OCI-LY7 (cell line): ENCODE results near the gene IDH3B. TPM values are rescaled to one million over a fixed set of nuclear protein-coding genes. Genes with fewer than 3 reads are reported as not detected.
A peak's percentile ranks its signal among the peaks of the same experiment; 100 is the strongest.

Source experiments
- BruUV-seq: library from RNA; stranded (reverse); fragments of 400-500 nt; replicated peaks from 2 replicates; lab custom pipeline; 2021; lab: Mats Ljungman, UMichigan
- CTCF ChIA-PET: fragments of 300-600 bp; sonication (Branson Sonifier 250); formaldehyde crosslinking; loops from one replicate; lab custom pipeline; 2022; ENCODE audit warnings: antibody characterized with exemption; ENCODE audit not compliant: unreplicated experiment; lab: Charles Lee
- POLR2A ChIA-PET: fragments of 300-600 bp; sonication (Branson Sonifier 250); formaldehyde crosslinking; loops from one replicate; lab custom pipeline; 2022; ENCODE audit warnings: antibody characterized with exemption; lab: Charles Lee
- DNase-seq: peaks from one replicate; pipeline ENCODE4 v3.0.0-alpha.2; 2015; ENCODE audit warnings: low spot score
- H2AFZ ChIP-seq: fragments of 200-600 bp; sonication (generic), shearing (Covaris generic); 2 replicates; pipeline ENCODE4 v1.6.1; 2014; ENCODE audit warnings: mild to moderate bottlenecking, antibody characterized with exemption, low read length, moderate library complexity
- H3K27ac ChIP-seq: fragments of 200-600 bp; sonication (generic); 2 replicates; pipeline ENCODE4 v1.5.1; 2014; ENCODE audit warnings: mixed run types, low read depth, mild to moderate bottlenecking, moderate library complexity, low read length, inconsistent platforms; ENCODE audit not compliant: poor library complexity, severe bottlenecking
- H3K36me3 ChIP-seq: fragments of 200-600 bp; sonication (generic); 2 replicates; pipeline ENCODE4 v1.6.1; 2014; ENCODE audit warnings: mild to moderate bottlenecking, antibody characterized with exemption, low read length, moderate library complexity, mixed read lengths; ENCODE audit not compliant: insufficient read depth
- H3K4me1 ChIP-seq: fragments of 200-600 bp; sonication (generic); 2 replicates; pipeline ENCODE4 v1.5.1; 2014; ENCODE audit warnings: mild to moderate bottlenecking, low read length; ENCODE audit not compliant: insufficient read depth, poor library complexity, severe bottlenecking
- H3K4me2 ChIP-seq: fragments of 200-600 bp; sonication (generic); 2 replicates; pipeline ENCODE4 v1.6.1; 2014; ENCODE audit warnings: mild to moderate bottlenecking, low read length
- H3K4me3 ChIP-seq: fragments of 200-600 bp; sonication (generic); 2 replicates; pipeline ENCODE4 v1.5.1; 2014; ENCODE audit warnings: mild to moderate bottlenecking, low read depth, low read length; ENCODE audit not compliant: poor library complexity, severe bottlenecking
- H3K79me2 ChIP-seq: fragments of 200-600 bp; sonication (generic); 2 replicates; pipeline ENCODE4 v1.6.1; 2016; ENCODE audit warnings: low read depth, mild to moderate bottlenecking, low read length, moderate library complexity, mixed read lengths; ENCODE audit not compliant: insufficient read depth
- H3K9me2 ChIP-seq: fragments of 200-600 bp; sonication (generic); 2 replicates; pipeline ENCODE4 v1.6.1; 2016; ENCODE audit warnings: mild to moderate bottlenecking, low read length, mixed read lengths; ENCODE audit not compliant: insufficient read depth
- H3K9me3 ChIP-seq: fragments of 200-600 bp; sonication (generic); 2 replicates; pipeline ENCODE4 v1.6.1; 2014; ENCODE audit warnings: mild to moderate bottlenecking, mixed run types, low read length, mixed read lengths
- H4K20me1 ChIP-seq: fragments of 200-600 bp; sonication (generic); 2 replicates; pipeline ENCODE4 v1.6.1; 2014; ENCODE audit warnings: mild to moderate bottlenecking, antibody characterized with exemption, low read length, moderate library complexity, mixed read lengths; ENCODE audit not compliant: insufficient read depth
- CTCF ChIP-seq: fragments of 200-600 bp; sonication (generic); conservative IDR thresholded peaks from 2 replicates; pipeline ENCODE4 v1.5.1; 2014; ENCODE audit warnings: mild to moderate bottlenecking, antibody characterized with exemption, low read length, moderate library complexity, mixed read lengths
- EZH2phosphoT487 ChIP-seq: fragments of 200-600 bp; sonication (generic); IDR thresholded peaks from 2 replicates; pipeline ENCODE4 v1.6.1; 2018; ENCODE audit warnings: low read depth, borderline replicate concordance, mild to moderate bottlenecking, mixed run types, antibody characterized with exemption, low read length, moderate library complexity, mixed read lengths
- intact Hi-C: fragments of 100-400 bp; cut with micrococcal nuclease; formaldehyde crosslinking; loops from one replicate; pipeline ENCODE4 v1.10.0; 2022; ENCODE audit not compliant: unreplicated experiment
- total RNA-seq, 2 experiments: library from RNA; depleted of rRNA in 1 of 2; stranded (reverse); fragments of >200 nt in 1 of 2; shearing (Covaris generic) in 1 of 2; gene quantifications; 2 replicates each; pipeline ENCODE4 v1.2.3, GENCODE V29; 2014 to 2022

Gene IDH3B
- total RNA-seq, 2 experiments from 2014 or later, result 142 to 154 TPM

GRCh38 chr20:2692036-2692885, 28.2 kb upstream of the IDH3B start, which contains the start of gene EBF4:
Gene EBF4, plus strand, starts transcription at chr20:2692780. Its CDS starts 866 bp downstream, at chr20:2693646.
- ChIA-PET CTCF (no interaction called here), POLR2A (interaction anchor here (0.6 kb wide), 1 partner anchor 184 kb away, joined by 5 read pairs; no protein-coding TSS in a partner anchor)
- Histone ChIP-seq H3K9me2 (no peaks in the 10 kb centered on the region), H3K27ac (no peak within 1 kb of the TSS), H3K36me3 (no peaks in the 10 kb centered on the region), H2AFZ (no peak within 1 kb of the TSS), H3K4me2 (peak within 1 kb of the TSS; percentile 26; the same call in 1 of the 2 replicates), H3K79me2 (no peaks in the 10 kb centered on the region), H3K9me3 (no peaks in the 10 kb centered on the region), H4K20me1 (no peaks in the 10 kb centered on the region), H3K4me3 (peak within 1 kb of the TSS; percentile 19), H3K4me1 (no peaks in the 10 kb centered on the region)
- TF ChIP-seq EZH2phosphoT487 (no peak), CTCF (no peak)
- intact Hi-C loops, result no loop called here
- DNase-seq, result peak; percentile 7
- no TSS peak for BruUV-seq

GRCh38 chr20:2691663-2692035, 27.6 kb upstream of the IDH3B start:
- Histone ChIP-seq H3K9me2 (no peaks in the 10 kb centered on the region), H3K4me2 (peak overlapping the region; percentile 23; the same call in 1 of the 2 replicates), H4K20me1 (no peaks in the 10 kb centered on the region), H3K79me2 (no peaks in the 10 kb centered on the region), H2AFZ (no peak overlapping the region), H3K9me3 (no peaks in the 10 kb centered on the region), H3K4me1 (no peaks in the 10 kb centered on the region), H3K27ac (no peak overlapping the region), H3K4me3 (no peak overlapping the region), H3K36me3 (no peaks in the 10 kb centered on the region)
- no peak for TF ChIP-seq EZH2phosphoT487
- TF ChIP-seq CTCF, result no peak
- BruUV-seq, result no TSS peak
- ChIA-PET CTCF (no interaction called here), POLR2A (no interaction called here)
- no peak for DNase-seq
- intact Hi-C loops, result no loop called here

GRCh38 chr20:2691127-2691526, 27.1 kb upstream of the IDH3B start:
- Histone ChIP-seq H3K9me3 (no peaks in the 10 kb centered on the region), H3K9me2 (no peaks in the 10 kb centered on the region), H3K4me3 (no peak overlapping the region), H3K27ac (no peak overlapping the region), H3K4me2 (no peak overlapping the region), H3K79me2 (no peaks in the 10 kb centered on the region), H3K4me1 (no peaks in the 10 kb centered on the region), H2AFZ (no peak overlapping the region), H4K20me1 (no peaks in the 10 kb centered on the region), H3K36me3 (no peaks in the 10 kb centered on the region)
- DNase-seq, result no peak
- CTCF ChIA-PET, result no interaction called here
- BruUV-seq, result no TSS peak
- intact Hi-C loops, result no loop called here
- TF ChIP-seq CTCF, result no peak
- TF ChIP-seq EZH2phosphoT487, result no peak
- POLR2A ChIA-PET, result no interaction called here
